Measurements from ENCODE around the gene KCTD1. TPM values are rescaled to one million over a fixed set of nuclear protein-coding genes. Genes with fewer than 3 reads are reported as not detected.

Gene KCTD1
- total RNA-seq, 6 experiments from 2014 or later, result 14.7 to 18.5 (median 17.7) TPM

DNA sequence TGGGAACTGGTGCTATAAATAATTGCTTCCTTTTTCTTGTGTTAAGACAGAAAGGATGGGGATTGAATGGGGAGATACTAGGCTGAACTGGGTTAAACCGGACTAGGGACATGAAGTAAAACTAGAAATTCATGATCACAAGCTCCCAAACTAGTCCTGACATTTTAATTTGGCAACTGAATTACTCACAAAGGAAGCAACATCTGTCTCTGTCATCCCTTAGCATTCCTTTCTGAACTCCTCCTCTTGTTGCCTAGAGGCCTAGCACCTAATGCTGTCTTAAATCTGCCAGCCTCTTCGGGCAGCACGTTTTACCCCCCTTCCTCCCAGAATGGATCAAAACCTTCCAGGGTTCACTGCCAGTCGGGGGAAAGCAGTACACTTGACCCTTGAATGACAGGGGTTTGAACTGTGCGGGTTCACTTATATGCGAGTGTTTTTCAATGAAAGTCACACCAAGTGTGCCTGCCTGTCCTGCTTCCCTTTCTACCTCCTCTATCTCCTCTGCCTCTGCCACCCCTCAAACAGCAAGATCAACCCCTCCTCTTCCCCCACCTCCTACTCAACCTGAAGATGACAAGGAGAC is 8.2 kb downstream of the KCTD1 start:
- Mint-ChIP-seq H3K4me1 (ENCODE audit: low read depth) (peaks cover 75% of the 10 kb centered on the region), H3K36me3 (ENCODE audit: low read depth) (peaks cover 4% of the 10 kb centered on the region; the same call in 1 of the 2 replicates), H3K9me3 (no peaks in the 10 kb centered on the region), H3K27ac (peak overlapping the region; percentile 60), H3K27me3 (ENCODE audit: insufficient read depth) (no peaks in the 10 kb centered on the region), H3K4me3 (peak overlapping the region; percentile 25)
- peak; percentile 68 for DNase-seq
- TF ChIP-seq, protein P1, sequence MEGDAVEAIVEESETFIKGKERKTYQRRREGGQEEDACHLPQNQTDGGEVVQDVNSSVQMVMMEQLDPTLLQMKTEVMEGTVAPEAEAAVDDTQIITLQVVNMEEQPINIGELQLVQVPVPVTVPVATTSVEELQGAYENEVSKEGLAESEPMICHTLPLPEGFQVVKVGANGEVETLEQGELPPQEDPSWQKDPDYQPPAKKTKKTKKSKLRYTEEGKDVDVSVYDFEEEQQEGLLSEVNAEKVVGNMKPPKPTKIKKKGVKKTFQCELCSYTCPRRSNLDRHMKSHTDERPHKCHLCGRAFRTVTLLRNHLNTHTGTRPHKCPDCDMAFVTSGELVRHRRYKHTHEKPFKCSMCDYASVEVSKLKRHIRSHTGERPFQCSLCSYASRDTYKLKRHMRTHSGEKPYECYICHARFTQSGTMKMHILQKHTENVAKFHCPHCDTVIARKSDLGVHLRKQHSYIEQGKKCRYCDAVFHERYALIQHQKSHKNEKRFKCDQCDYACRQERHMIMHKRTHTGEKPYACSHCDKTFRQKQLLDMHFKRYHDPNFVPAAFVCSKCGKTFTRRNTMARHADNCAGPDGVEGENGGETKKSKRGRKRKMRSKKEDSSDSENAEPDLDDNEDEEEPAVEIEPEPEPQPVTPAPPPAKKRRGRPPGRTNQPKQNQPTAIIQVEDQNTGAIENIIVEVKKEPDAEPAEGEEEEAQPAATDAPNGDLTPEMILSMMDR (IDR thresholded peaks at IDR 0.05), result no peak

DNA sequence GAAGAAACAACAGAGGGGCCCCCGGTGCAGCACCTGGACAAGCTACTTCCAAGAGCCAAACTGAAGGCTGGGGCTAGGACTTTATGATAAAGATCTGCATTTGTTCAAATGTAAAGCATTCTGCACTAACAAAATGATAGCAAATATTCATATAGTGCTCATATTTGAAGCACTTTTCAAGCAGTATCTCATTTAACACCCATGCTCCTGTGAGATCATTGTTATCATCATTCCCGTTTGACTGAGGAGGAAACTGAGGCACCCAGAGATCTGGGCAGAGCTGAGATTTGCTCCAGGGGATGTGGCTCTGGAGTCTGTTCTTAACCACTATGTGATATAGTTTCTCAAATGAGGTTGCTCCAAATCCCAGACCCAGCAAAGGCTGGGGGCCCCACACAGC is 9.8 kb downstream of the KCTD1 start:
- DNase-seq, result no peak
- TF ChIP-seq, protein P1 (IDR thresholded peaks at IDR 0.05), result no peak
- Mint-ChIP-seq H3K36me3 (ENCODE audit: low read depth) (peaks cover 4% of the 10 kb centered on the region; the same call in 1 of the 2 replicates), H3K9me3 (no peaks in the 10 kb centered on the region), H3K4me1 (ENCODE audit: low read depth) (peaks cover 59% of the 10 kb centered on the region), H3K27ac (no peak overlapping the region), H3K27me3 (ENCODE audit: insufficient read depth) (no peaks in the 10 kb centered on the region), H3K4me3 (no peak overlapping the region)

DNA sequence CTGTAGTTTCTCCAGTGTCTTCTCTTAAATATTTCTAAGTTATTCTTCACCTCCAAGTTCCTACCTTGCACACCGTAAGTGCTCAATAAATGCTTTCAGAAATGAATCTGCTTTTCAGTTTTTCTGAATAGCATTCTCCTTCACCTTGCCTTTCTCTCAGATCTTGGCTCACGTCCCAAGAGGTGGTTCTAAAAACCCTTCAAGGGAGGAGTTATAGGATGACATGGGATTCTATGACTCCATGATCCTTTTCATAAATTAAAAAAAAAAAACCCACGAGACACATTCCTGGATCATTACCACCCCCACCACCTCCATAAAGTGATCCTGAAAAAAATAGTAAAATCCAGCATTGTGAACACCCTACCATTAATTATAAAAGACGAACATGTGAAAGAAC is 11.7 kb downstream of the KCTD1 start:
- H3K4me1 Mint-ChIP-seq (ENCODE audit: low read depth), result peaks cover 63% of the 10 kb centered on the region
- H3K27me3 Mint-ChIP-seq (ENCODE audit: insufficient read depth), result no peaks in the 10 kb centered on the region
- no peaks in the 10 kb centered on the region for H3K9me3 Mint-ChIP-seq
- H3K27ac Mint-ChIP-seq, result 0 out of 2 replicates have a peak overlapping the region, but pooled peaks have one; percentile 58
- no peak for DNase-seq
- TF ChIP-seq, protein P1 (IDR thresholded peaks at IDR 0.05), result no peak
- H3K36me3 Mint-ChIP-seq (ENCODE audit: low read depth), result peaks cover 4% of the 10 kb centered on the region; the same call in 1 of the 2 replicates
- H3K4me3 Mint-ChIP-seq, result no peak overlapping the region

DNA sequence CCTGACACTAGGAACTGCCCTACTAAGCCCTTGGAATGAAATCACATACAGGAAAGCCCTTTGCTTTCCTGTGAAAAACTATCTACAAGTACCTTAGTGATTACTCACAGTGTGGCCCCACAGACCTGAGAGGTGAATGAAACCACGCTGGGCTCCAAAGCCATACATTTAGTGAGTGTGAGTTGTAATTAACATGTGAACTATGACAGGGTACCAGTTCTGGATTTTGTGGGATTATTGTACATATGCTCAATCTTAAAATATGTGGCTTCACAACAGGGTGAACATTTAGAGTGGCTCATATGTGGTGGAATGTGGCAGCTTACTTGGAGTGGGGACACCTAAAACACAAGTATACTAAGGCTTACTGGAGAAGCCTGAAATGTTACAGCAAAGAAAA is 12.3 kb downstream of the KCTD1 start:
- Mint-ChIP-seq H3K27me3 (ENCODE audit: insufficient read depth) (no peaks in the 10 kb centered on the region), H3K4me3 (no peak overlapping the region), H3K4me1 (ENCODE audit: low read depth) (peaks cover 58% of the 10 kb centered on the region), H3K36me3 (ENCODE audit: low read depth) (no peaks in the 10 kb centered on the region), H3K9me3 (no peaks in the 10 kb centered on the region), H3K27ac (peak overlapping the region; percentile 58)
- peak; percentile 38 for DNase-seq
- TF ChIP-seq, protein P1 (IDR thresholded peaks at IDR 0.05), result no peak

DNA sequence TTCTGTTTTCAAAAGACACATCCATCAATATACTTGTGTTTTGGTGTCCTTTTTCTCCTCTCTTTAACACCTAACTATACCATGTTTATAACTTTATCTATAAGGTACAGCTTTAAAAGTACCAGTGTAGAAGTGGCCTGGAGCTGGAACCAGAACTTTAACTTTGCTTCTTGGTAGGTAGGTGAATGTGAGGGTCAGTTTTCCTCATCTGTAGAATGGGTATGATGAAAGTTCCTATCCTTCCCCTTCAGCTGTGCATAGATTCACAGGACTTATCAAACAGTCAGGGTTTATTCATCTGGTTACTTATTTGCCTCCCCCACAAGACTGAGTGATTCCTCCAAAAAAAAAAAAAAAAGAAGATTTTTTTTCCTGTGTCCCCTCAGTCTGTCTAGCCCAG is 12.7 kb downstream of the KCTD1 start:
- Mint-ChIP-seq H3K27ac (peak overlapping the region; percentile 58), H3K4me3 (no peak overlapping the region), H3K36me3 (ENCODE audit: low read depth) (no peaks in the 10 kb centered on the region), H3K9me3 (no peaks in the 10 kb centered on the region), H3K4me1 (ENCODE audit: low read depth) (peaks cover 54% of the 10 kb centered on the region), H3K27me3 (ENCODE audit: insufficient read depth) (no peaks in the 10 kb centered on the region)
- TF ChIP-seq, protein P1 (IDR thresholded peaks at IDR 0.05), result no peak
- DNase-seq, result no peak
